ENCODE measurements around the gene PTPRK.

PTPRK gene

DNA sequence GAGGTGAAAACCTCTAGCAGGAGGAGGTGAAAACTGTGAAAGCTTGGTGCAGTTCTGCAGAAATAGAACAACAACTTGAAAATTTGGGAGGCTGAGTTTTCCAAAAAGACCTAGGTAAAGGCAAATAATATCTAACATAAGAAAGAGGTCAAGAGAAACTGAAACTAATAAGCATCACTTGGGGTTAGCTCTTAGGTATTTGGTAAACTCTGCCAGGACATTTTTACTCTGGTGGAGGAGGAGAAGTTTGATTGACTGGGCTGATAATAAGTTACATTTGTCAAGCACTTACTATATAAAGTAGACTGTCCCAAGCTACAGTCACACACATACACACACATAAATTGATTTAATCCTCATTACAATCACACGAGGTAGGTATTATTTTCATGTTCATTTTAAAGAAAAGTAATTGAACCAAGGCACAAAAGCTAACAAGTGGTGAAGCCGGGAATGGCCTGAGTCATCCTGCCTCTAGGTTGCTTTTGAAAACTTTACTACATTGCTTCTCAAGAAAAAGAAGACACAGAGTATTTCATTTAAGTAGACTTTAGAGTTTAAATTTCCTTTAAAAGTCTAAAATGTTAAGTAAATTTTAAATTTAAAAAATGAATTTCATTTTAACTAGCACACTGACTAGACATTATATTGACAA is 275.5 kb downstream of the PTPRK start:
- no peak for DNase-seq (ENCODE audit: low spot score)

DNA sequence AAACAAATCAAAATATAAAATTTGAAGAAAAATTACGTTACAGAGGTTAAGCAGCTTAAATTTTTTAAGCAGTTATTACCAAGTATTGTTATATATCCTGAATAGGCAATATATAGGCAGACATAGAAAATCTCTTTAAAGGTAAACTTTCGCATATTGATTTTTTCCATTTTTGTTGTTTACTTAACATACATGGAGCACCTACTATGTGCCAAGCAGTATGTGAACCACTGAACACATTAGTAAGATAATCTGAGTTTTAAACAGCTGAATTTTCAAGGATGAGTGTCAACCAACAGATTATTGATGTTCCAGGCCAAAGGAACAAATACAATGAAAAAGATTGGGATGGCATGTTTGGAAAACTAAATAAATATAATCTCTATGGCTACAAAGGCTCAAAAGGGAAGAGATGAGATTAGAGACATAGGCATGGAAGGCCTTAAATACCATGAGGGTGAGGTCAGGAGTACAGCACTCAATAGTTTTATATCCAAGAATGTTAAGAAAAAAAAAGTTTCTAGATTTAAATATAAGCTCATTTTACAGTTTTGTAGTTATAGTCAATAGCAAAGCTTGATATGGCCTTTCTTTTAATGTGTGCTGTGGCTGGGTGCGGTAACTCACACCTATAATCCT is 277.5 kb downstream of the PTPRK start:
- DNase-seq (ENCODE audit: low spot score), result no peak

DNA sequence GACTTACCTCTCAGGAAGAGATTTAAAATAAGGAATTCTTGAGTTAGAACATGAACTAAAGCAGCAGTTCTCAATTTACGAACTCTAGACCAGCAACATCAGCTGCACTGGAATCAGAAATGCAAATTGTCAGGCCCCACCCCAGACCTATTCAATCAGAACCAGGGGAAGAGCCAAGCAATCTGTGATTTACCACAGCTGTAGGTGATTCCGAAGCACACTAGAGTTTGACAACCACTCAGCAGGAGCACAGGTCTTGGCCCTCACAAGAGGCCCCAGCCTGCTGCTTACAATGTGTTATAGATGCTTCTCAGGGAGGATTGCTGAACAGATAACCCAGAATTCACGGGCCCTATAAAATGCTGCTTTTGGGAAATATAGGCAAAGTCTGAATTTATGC is 279.2 kb downstream of the PTPRK start:
- DNase-seq (ENCODE audit: low spot score), result no peak

DNA sequence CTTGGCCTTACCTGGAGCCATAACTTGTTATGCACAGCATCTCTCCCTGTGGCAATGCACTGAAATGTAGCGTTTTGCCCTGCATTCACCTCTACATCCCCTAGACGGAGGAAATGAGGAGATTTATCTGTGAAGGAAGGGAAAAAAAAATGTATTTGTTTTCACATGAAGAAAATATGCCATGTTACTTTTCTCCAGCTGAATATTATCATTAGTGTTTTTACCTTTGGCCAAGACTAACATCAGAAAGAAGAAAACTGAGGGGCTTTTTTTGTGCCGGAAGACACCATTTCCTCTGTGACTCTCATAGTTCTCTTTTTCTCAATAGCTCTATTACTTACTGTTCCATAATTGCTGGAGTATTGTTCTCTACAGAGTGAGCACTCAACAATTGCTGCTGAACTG is 280.4 kb downstream of the PTPRK start:
- DNase-seq (ENCODE audit: low spot score), result no peak

DNA sequence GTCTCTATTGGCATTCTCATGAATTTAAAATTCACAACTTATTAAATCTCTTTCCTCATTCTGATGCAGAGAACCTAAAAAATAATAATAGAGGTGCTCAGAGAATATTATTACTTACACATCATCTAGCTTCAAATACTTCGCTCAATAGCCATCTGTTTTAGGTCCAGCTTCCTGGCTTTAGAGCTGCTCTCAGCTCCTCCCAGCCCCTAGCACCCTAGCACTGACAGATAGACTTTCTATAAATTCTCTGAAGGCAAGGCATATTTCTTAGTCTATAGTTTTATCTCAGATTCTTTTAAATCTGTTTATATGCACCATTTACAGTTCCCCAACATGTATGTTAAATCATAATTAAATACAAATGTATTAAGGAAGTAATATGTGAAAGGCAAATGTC is 281.3 kb downstream of the PTPRK start:
- DNase-seq (ENCODE audit: low spot score), result no peak

DNA sequence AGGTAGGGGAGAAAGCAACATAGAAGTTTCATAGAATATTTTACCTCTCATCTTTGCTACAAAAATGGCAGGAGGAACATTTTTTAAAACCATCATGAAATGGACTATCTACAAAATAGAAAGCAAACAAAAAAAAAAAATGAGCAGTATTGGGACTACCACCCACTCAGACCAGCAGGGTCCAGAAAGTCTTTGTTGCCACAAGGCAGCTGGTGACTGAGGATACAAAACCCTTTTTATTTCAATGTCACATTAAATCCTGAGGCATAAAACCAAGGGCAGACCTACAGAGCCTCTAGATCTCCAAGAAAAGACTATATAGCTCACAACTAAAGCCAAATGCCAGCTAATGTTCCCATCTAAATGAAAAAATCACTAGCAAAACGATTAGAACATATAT is 282.2 kb downstream of the PTPRK start:
- DNase-seq (ENCODE audit: low spot score), result no peak

DNA sequence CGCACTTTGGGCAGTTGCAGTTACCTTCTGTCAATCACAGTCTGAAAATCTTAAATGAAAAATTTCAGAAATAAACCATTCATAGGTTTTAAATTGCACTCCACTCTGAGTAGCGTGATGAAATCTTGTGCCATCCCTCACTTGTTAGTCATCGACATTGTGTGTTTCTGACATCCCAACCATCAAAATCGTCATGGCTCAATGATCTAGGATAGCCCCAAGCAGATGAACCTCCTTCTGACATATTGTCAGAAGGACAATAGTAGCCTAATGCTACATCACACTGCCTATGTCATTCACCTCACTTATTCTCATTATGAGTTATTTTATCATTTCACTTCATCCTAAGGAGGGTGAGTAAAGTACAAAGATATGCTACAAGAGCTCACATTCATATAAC is 284.8 kb downstream of the PTPRK start:
- DNase-seq (ENCODE audit: low spot score), result no peak

DNA sequence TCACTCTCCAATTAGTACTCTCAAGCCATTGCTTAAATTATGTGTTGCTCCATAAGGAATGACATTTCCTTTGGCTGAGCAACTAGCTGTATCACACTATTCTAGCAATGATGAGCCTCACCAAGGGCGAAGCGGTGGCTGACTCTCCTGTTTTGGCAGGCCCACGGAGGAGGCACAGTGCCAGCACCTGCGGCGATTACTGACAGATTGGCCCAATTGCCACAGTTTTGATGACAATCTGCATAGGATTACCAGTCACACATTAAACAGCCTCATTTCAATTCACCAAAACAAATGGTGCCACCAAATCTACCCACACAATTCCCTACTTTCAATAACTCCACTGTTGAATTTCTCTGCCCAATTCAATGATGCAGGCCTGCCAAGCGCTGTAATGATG is 286.9 kb downstream of the PTPRK start:
- no peak for DNase-seq (ENCODE audit: low spot score)

DNA sequence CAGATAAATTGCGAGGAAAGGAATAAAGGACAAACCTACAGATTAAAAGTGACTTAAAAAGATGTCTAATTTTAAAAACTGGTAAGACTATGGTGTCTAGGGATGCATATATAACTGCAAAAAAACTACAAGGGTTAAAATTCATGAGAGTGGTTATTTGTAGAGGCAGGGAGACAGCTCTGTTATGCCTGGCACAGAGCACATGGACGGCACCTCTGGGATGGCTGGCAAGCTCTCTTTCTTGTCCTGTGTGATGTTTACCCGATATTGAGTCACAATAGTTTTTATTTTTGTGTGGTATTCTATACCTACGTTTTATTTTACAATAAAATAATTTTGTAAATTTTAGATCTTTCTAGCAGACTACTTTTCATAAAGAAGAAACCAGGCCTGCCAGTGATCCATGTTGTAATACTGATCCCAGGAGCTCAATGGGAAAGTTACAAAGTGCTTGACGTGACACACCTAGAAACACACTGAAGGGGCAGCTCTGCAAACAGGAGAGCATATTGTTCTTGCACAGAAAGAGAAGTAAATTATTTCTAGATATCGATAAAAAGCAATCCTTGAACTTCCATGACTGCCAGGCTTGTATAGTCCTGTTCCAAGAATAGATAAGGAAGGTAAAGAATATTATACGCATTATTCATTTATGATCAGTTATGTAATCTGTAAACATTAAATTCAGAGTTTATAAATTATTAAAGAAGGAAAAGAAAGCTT is 290.0 kb downstream of the PTPRK start:
- no peak for DNase-seq (ENCODE audit: low spot score)

DNA sequence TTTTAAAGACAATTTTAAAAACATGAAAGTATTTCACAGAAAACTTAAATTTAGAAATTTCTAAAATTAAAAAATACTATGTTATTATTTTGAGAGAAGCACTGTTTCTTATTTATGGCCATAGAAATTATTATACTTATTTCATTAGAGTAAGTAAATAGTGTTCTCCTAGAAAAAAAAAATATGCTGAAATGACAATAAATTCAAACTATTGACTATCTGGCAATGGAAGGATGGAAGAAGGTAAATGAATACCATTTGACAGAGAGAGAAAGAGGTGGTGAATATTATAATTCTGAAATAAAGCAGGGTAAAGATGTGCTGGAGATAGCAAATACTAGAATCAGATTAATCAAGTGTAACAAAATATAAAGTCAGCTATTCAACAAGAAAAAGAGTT is 294.8 kb downstream of the PTPRK start:
- DNase-seq (ENCODE audit: low spot score), result no peak

DNA sequence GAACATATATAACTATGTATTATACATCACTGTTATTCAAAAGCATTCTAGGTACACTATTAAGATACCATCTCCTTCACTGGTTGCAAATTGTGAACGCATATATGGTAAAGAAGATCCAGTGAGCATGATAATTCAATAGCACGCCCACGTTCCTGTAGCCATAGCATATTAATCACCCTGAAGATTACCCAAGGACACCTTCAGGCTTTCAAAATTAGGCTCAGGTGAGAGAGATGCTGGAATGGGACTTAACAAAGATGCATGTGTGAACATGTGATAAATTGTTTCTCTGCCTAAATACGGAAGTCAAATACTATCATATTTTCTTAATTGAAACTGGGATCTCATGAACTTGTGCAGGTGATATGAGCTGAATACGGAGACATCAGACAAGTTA is 303.5 kb downstream of the PTPRK start:
- no peak for DNase-seq (ENCODE audit: low spot score)

DNA sequence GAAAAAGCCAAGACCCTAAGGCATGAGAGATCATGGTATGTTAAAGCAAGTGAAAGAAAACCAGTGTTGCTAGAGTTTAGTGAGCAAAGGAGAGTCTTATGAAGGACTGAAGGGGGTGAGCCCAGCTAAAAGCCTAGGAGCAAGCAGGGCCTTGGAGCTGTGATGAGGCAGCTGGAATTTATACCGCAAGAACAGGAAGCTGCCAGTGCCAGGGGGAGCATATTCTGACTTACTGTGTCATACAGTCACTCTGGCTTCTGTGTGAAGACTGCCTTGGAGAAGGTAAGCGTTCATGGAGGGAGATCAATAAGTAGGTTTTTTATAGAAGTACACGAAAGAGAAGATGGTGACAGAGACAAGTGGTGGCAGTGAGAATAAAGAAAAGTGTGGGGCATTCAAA is 310.6 kb downstream of the PTPRK start:
- no peak for DNase-seq (ENCODE audit: low spot score)

DNA sequence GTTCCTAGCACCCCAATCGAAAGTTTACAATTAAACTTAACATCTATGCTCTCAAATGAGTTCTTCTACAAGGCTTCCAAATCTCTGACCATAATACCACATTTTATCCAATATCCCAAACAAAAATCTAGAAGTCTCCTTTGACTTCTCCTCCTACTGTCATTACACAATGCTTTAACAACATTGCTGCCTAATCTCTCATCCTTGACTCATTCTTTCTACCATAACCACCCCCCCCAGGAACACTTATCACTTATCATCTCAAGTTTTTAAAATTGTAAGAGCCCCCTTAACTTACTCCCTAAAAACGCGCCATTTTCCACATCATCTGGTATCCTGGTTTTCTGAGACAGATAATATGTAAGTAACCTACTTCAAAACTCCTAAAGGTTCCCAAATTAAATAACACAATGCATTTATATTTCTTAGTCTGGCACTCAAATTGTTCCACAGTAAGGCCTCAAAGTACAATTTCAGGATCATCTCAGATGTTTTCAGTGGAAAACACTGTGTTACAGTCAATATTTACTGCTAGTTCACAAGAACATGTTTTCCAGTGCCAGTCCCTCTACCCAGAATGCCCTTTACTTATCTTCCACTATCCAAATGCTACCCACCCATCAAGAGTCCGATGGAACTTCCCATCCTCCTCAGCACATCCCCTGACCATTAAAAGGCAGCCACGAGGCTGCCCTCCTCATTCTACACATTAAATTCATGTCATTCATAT is 311.4 kb downstream of the PTPRK start:
- DNase-seq (ENCODE audit: low spot score), result no peak

DNA sequence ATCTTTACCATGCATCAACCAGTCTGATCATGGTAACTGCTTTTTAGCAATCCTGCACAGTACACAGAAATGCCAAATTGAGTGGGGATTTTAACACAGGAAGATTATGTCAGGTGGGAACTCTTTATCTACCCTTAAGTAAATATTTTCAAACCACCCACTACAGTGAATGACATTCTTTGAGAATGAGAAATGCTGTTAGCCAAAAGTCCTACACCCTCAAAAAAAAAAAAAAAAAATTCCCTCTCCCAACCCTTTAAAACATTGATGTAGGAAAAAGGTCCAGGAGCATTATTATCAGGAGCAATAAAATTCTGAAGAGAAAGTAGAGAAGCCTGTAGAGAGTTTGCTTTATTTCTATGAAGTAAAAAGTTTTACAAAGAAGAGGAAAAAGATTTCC is 312.3 kb downstream of the PTPRK start:
- no peak for DNase-seq (ENCODE audit: low spot score)

DNA sequence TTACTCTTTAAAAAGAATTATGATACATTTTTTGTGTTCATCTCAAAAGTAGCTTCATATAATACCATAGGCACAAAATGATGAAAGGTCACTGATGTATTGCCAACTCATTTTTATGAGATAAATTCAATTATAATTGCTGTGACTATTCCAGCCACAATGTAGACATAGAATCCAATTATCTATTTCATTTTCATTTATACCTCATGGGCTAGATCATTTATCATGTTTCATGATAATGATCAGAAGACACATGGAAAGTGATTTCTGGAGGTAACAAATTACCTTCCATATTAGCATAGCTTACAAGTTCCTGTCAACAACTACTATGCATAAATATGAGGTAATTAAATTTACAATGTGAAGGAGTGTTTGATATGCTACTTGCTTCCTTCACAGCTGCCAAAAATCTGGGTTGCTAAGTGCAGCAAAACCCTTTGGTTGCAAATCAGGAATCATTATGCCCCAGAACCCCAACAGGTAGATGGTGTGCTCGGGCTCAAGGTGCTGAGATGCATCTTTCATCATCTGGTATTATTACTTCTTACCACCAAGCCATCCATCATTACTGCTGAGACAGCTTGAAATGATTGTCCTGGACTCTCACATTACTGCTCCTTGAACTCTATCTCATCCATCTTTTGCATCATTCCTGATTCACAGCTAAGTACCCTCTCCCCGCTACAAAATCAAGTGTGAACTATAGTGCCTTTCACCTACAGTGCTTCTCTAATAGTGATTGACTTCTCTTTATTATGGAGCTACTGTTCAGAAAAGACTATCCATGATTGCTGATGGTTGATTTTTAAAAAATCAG is 313.6 kb downstream of the PTPRK start:
- DNase-seq (ENCODE audit: low spot score), result no peak

DNA sequence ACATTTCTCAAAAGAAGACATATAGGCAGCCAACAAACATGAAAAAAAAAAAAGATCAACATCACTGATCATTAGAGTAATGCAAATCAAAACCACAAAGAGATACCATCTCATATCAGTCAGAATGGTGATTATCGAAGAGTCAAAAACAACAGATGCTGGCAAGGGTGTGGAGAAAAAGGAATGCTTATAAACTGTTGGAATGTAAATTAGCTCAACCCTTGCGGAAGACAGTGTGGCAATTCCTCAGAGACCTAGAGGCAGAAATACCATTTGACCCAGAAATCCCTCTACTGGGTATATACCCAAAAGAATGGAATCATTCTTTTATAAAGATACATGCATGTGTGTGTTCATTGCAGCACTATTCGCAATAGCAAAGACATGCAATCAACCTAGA is 315.8 kb downstream of the PTPRK start:
- no peak for DNase-seq (ENCODE audit: low spot score)

DNA sequence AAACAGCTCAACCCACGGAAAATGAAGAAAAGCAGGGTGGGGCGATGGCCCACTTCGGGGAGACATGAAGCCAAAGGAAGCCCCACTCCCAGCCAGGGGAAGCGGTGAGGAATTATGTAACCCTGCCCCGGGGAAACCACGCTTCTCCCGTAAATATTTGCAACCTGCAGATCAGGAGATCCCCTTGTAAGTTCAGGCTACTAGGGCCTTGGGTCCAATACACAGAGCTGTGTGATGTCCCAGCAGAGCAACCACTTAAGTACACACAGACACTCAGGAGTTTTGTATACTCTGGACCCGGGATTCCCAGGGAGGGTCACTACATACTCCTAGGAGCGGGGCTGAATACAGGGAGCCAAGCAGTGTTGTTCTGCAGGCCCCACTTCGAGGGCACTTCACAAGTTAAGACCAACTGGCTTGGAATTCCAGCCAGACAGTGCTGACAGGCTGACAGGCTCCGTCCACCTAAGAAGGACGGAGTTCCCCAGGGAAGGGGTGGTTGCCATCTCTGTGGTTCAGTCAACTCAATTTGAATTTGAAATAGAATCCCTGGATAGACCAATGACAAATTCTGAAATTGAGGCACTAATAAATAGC is 318.1 kb downstream of the PTPRK start:
- no peak for DNase-seq (ENCODE audit: low spot score)

DNA sequence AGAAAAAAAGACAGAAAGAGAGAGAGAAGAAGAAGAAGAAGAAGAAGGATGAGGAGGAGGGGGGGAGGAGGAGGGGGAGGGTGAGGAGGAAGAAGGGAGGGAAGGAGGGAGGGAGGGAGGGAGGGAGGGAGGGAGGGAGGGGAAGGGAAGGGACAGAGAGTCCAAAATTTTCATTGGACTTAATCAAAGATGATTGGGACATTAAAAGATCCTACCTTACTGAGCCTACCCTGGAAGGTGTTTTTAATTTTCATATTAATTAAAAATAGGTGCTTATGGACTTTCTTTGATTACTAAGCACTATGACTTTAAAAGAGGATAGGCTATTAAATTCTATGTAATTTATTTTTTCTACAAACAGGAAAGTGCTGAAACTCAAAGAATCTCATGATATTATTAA is 319.6 kb downstream of the PTPRK start:
- no peak for DNase-seq (ENCODE audit: low spot score)

DNA sequence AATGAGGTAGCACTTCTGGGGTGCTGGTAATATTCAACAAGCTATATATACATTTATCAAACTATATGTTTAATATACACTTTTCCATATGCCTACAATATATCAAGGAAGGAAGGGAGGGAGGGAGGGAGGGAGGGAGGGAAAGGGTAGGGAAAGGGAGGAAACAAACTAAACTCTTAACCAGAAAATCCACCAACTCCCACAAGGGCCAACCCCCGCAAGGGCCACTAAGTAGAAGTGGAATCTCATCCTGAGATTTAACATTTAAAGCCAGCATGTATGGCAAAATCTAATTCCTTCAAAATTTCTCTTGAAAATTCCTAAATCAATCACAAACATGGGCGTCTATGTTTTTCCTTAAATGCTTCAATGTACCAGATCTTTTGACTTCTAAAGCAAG is 320.9 kb downstream of the PTPRK start:
- DNase-seq (ENCODE audit: low spot score), result no peak

DNA sequence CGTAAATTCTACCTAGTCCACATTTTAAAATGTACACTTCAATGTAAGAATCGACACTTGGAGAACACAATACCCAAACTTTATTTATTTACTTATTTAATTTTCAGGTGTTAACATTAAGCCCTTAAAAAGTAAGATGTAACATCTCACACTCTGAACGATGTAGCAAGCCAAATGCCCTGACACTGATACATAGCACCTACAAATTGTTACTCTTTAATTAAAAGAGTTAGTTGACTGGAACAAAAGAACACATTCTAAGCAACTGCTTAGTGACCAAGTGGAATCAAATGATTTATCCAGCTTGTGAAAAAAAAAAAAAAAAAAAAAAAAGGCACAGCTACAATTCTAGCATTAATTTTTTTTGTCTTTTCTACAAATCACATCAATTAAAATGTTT is 327.4 kb downstream of the PTPRK start:
- DNase-seq (ENCODE audit: low spot score), result no peak

DNA sequence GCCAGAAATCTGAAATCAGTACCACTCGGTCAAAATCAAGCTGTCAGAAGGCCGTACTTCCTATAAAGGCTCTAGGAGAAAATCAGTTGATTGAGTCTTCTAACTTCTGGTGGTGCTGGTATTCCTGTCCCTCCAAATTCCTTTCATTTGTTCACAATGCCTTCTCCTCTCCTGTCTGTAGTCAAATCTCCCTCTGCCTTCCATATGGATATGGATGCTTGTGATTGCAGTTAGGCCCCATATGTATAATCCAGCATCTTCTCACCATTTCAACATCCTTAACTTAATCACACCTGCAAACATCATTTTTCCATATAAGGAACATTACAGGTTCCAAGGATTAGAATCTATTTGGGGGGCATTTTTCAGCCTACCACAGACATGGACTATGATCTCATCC is 331.7 kb downstream of the PTPRK start:
- DNase-seq (ENCODE audit: low spot score), result no peak

DNA sequence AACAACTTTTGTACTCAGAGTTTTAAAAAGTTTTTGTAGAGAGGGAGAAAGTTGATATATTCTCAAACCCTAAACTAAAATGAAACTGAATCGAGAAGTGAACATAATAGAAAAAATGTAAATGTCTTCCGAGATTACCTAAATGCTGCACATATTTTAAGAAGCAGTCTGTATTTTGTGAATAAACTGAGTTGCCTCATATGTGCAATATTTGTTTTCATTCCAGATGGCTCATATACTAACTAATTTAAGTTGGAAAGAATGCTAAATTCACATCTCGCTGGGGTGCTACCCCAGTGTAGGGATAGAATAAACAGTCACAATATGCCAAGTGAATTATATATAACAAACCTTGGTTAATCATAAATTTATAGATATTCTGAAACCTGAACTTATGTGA is 333.7 kb downstream of the PTPRK start:
- no peak for DNase-seq (ENCODE audit: low spot score)
